ENCODE measurements around the gene MYO3B. TPM values are rescaled to one million over a fixed set of nuclear protein-coding genes. Genes with fewer than 3 reads are reported as not detected.

The MYO3B gene
- total and polyA plus RNA-seq, 2 donors from 2014 or later: 3.5 to 6.4 TPM

- FAIRE-seq: no peak
- intact Hi-C loops (cut with DNase I): no loop called here
- DNase-seq: peak in 4 of 5 donors; percentile 79 to 93 (median 87)
- TF ChIP-seq, protein P1, sequence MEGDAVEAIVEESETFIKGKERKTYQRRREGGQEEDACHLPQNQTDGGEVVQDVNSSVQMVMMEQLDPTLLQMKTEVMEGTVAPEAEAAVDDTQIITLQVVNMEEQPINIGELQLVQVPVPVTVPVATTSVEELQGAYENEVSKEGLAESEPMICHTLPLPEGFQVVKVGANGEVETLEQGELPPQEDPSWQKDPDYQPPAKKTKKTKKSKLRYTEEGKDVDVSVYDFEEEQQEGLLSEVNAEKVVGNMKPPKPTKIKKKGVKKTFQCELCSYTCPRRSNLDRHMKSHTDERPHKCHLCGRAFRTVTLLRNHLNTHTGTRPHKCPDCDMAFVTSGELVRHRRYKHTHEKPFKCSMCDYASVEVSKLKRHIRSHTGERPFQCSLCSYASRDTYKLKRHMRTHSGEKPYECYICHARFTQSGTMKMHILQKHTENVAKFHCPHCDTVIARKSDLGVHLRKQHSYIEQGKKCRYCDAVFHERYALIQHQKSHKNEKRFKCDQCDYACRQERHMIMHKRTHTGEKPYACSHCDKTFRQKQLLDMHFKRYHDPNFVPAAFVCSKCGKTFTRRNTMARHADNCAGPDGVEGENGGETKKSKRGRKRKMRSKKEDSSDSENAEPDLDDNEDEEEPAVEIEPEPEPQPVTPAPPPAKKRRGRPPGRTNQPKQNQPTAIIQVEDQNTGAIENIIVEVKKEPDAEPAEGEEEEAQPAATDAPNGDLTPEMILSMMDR (IDR thresholded peaks at IDR 0.05; ENCODE audit: borderline replicate concordance, extremely low read depth, insufficient read depth): no peak
- no peaks in the 10 kb centered on the region for H3K27me3 ChIP-seq (ENCODE audit: control insufficient read depth, insufficient read depth, low read length)
- no peaks in the 10 kb centered on the region for H3K4me1 ChIP-seq (ENCODE audit: control insufficient read depth in 2 of 3, insufficient read depth in 2 of 3, low read depth in 1 of 3, low read length in 3 of 3)
- no peaks in the 10 kb centered on the region for H3K9me3 ChIP-seq (ENCODE audit: control insufficient read depth in 2 of 3, insufficient read depth in 1 of 3, low read length in 3 of 3)
- no peak overlapping the region for H3K27ac ChIP-seq (ENCODE audit: low read depth in 2 of 2, low read length in 2 of 2)
- no peaks in the 10 kb centered on the region for H3K36me3 ChIP-seq (ENCODE audit: control insufficient read depth in 2 of 3, insufficient read depth in 3 of 3, low read length in 3 of 3)
- no peak overlapping the region for H3K9ac ChIP-seq (ENCODE audit: low read length in 3 of 3)
- no peak overlapping the region for H3K4me3 ChIP-seq (ENCODE audit: low read length in 3 of 3)
These were observed 7.5 kb upstream of the MYO3B start for GRCh38 chr2:170170281-170171040.

DNA sequence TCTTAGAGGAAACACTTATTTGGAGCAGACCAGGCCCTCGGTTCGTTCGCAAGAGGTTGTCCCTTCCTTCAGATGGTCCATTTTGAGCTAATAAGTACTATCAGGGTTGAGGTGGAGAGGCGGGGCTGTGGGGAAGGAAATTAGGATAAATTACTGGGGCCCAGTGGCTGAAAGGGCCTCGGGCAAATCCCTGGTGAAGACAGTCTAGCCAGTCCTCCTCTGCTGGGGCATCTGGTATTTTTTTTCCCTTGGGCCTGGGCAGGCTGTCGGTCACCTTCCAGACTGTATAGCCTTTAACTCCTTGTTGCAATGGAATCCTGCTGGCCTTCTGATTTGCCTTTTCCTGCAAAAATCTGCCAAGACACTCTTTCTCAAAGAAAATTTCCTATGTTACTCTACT is 1.7 kb upstream of the MYO3B start:
- Histone ChIP-seq H3K4me1 (ENCODE audit: control insufficient read depth in 2 of 3, insufficient read depth in 2 of 3, low read depth in 1 of 3, low read length in 3 of 3) (peaks cover 0 to 5% (median 2%) of the 10 kb centered on the region in 3 donors), H3K27ac (ENCODE audit: low read depth in 2 of 2, low read length in 2 of 2) (no peak overlapping the region), H3K9me3 (ENCODE audit: control insufficient read depth in 2 of 3, insufficient read depth in 1 of 3, low read length in 3 of 3) (no peaks in the 10 kb centered on the region), H3K36me3 (ENCODE audit: control insufficient read depth in 2 of 3, insufficient read depth in 3 of 3, low read length in 3 of 3) (no peaks in the 10 kb centered on the region), H3K27me3 (ENCODE audit: control insufficient read depth, insufficient read depth, low read length) (no peaks in the 10 kb centered on the region), H3K4me3 (ENCODE audit: low read length in 3 of 3) (no peak overlapping the region), H3K9ac (ENCODE audit: low read length in 3 of 3) (peak overlapping the region in 1 of 3 donors; percentile 7)
- FAIRE-seq: no peak
- no peak for DNase-seq
- intact Hi-C loops (cut with DNase I): no loop called here
- TF ChIP-seq, protein P1 (IDR thresholded peaks at IDR 0.05; ENCODE audit: borderline replicate concordance, extremely low read depth, insufficient read depth): no peak

GRCh38 chr2:170180031-170180566 is 2.2 kb downstream of the MYO3B start:
- intact Hi-C loops (cut with DNase I): no loop called here
- FAIRE-seq: no peak

More at GRCh38 chr2:170180031-170180566, 2.2 kb downstream of the MYO3B start:
- H3K36me3 ChIP-seq (ENCODE audit: control insufficient read depth in 2 of 3, insufficient read depth in 3 of 3, low read length in 3 of 3): no peaks in the 10 kb centered on the region
- H3K4me3 ChIP-seq (ENCODE audit: low read length in 3 of 3): peak overlapping the region in 2 of 3 donors; percentile 7 to 9
- H3K9me3 ChIP-seq (ENCODE audit: control insufficient read depth in 2 of 3, insufficient read depth in 1 of 3, low read length in 3 of 3): peaks cover 0 to 1% (median 0%) of the 10 kb centered on the region in 3 donors
- peak in 3 of 5 donors; percentile 25 to 75 (median 58) for DNase-seq
- H3K27me3 ChIP-seq (ENCODE audit: control insufficient read depth, insufficient read depth, low read length): no peaks in the 10 kb centered on the region
- H3K27ac ChIP-seq (ENCODE audit: low read depth in 2 of 2, low read length in 2 of 2): peak overlapping the region; percentile 26 to 75
- TF ChIP-seq, protein P1 (IDR thresholded peaks at IDR 0.05; ENCODE audit: borderline replicate concordance, extremely low read depth, insufficient read depth): no peak
- no peak overlapping the region for H3K9ac ChIP-seq (ENCODE audit: low read length in 3 of 3)
- peaks cover 0 to 5% (median 2%) of the 10 kb centered on the region in 3 donors for H3K4me1 ChIP-seq (ENCODE audit: control insufficient read depth in 2 of 3, insufficient read depth in 2 of 3, low read depth in 1 of 3, low read length in 3 of 3)
